ENCODE results near the gene HSPA14. TPM values are rescaled to one million over a fixed set of nuclear protein-coding genes. Genes with fewer than 3 reads are reported as not detected.
"Not testable (repeated sequence)": the region's sequence is repeated elsewhere in the genome, so short reads cannot be mapped to it uniquely, and the experiment has no call there.

The HSPA14 gene
- total RNA-seq, 1 donor from 2014 or later, result 9.7 TPM

DNA sequence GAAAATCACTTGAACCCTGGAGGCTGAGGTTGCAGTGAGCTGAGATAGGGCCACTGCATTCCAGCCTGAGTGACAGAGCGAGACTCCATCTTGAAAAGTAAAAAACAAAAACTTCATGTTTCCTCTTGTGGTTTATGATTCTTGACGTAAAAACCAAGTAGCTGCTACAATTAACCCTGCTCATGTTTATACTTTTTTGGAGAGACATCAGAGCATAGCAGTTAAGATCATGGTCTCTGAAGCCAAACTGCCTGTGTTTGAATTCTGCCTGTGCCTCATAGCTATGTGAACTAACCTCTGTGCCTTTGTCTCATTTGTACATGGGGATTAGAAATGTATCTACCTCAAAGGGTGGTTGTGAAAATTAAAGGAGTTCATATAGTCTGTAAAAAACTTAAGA is 67.8 kb downstream of the HSPA14 start:
- H3K27me3 ChIP-seq (ENCODE audit: control insufficient read depth, insufficient read depth, low read length), result no peaks in the 10 kb centered on the region
- TF ChIP-seq, protein P1, sequence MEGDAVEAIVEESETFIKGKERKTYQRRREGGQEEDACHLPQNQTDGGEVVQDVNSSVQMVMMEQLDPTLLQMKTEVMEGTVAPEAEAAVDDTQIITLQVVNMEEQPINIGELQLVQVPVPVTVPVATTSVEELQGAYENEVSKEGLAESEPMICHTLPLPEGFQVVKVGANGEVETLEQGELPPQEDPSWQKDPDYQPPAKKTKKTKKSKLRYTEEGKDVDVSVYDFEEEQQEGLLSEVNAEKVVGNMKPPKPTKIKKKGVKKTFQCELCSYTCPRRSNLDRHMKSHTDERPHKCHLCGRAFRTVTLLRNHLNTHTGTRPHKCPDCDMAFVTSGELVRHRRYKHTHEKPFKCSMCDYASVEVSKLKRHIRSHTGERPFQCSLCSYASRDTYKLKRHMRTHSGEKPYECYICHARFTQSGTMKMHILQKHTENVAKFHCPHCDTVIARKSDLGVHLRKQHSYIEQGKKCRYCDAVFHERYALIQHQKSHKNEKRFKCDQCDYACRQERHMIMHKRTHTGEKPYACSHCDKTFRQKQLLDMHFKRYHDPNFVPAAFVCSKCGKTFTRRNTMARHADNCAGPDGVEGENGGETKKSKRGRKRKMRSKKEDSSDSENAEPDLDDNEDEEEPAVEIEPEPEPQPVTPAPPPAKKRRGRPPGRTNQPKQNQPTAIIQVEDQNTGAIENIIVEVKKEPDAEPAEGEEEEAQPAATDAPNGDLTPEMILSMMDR (IDR thresholded peaks at IDR 0.05; ENCODE audit: insufficient read depth, low read length, poor library complexity, severe bottlenecking), result no peak
- no peak for DNase-seq (ENCODE audit: low read depth)
- H3K36me3 ChIP-seq (ENCODE audit: control insufficient read depth, insufficient read depth, low read length), result no peaks in the 10 kb centered on the region
- H3K4me3 ChIP-seq (ENCODE audit: low read depth, low read length), result no peak overlapping the region

DNA sequence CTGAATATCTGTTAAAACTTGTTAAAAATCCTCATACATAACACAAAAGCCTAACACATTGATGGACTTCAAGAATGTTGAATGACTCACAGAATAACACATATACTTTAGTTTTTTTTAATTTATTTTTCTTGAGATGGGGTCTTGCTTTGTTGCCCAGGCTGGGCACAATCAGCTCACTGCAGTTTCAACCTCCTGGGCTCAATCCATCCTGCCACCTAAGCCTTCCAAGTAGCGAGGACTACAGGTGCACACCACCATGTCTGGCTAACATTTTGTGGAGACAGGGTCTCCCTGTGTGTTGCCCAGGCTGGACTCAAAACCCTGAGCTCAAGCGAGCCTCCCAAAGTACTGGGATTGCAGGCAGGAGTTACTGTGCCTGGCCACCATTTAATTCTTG is 68.7 kb downstream of the HSPA14 start:
- peaks cover 1% of the 10 kb centered on the region for H3K36me3 ChIP-seq (ENCODE audit: control insufficient read depth, insufficient read depth, low read length)
- no peak for DNase-seq (ENCODE audit: low read depth)
- TF ChIP-seq, protein P1 (IDR thresholded peaks at IDR 0.05; ENCODE audit: insufficient read depth, low read length, poor library complexity, severe bottlenecking), result no peak
- H3K27me3 ChIP-seq (ENCODE audit: control insufficient read depth, insufficient read depth, low read length), result no peaks in the 10 kb centered on the region
- H3K4me3 ChIP-seq (ENCODE audit: low read depth, low read length), result no peak overlapping the region

DNA sequence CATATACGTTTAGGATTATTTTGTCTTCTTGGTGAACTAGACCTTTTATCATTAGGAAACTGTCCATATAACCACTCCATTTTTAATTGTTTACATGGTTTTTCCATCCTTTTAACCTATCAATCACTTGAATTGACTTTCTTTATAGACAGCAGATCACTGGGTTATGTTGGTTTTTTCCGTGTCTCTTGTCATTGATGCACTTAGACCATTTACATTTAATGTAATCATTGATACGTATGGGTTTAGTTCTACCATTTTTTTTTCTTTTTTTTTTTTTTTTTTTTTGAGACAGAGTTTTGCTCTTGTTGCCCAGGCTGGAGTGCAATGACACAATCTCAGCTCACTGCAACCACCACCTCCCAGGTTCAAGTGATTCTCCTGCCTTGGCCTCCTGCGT is 69.5 kb downstream of the HSPA14 start:
- H3K36me3 ChIP-seq (ENCODE audit: control insufficient read depth, insufficient read depth, low read length); DNase-seq (ENCODE audit: low read depth); H3K27me3 ChIP-seq (ENCODE audit: control insufficient read depth, insufficient read depth, low read length); H3K4me3 ChIP-seq (ENCODE audit: low read depth, low read length): not testable (repeated sequence)

DNA sequence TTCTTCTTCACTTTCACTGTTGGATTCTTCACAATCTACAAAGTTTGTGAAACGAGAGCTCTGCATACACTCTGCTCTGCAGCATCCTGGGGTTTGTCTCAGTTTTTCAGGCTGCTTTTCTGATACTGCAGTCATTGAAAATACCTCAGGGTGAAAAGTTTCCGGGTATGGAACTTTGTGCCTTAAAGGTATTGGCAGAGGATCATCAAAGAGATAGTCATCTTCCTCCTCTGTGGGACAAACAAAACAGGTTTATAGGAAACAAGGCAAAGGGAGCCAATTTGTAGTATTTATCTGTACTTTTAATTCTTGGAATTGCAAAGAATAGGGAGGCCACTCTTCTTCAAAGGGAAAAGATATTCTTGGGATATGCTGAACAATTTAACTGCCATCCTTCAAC is 71.0 kb downstream of the HSPA14 start:
- no peak for DNase-seq (ENCODE audit: low read depth)
- Histone ChIP-seq H3K36me3 (ENCODE audit: control insufficient read depth, insufficient read depth, low read length) (peaks cover 1% of the 10 kb centered on the region), H3K4me3 (ENCODE audit: low read depth, low read length) (no peak overlapping the region), H3K27me3 (ENCODE audit: control insufficient read depth, insufficient read depth, low read length) (no peaks in the 10 kb centered on the region)
- TF ChIP-seq, protein P1 (IDR thresholded peaks at IDR 0.05; ENCODE audit: insufficient read depth, low read length, poor library complexity, severe bottlenecking), result no peak

DNA sequence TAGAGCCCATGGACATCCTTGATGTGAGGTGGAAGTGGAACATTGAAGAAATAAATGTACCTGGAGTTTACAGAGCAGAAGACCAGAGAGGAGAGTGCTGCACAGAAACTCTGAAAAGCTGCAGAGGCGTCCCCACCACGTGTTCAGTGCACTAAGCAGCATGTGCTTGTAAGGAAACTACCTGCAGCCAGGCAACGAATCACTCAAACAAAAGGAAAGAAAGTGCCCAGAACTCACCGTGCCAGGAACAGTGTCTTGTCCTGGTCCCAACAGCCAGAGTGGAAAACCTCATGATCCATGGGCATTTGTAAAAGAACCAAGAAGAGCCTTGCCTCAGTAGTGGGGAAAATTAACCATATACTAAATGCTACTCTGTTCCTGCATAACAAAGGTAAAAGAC is 72.8 kb downstream of the HSPA14 start:
- no peak for DNase-seq (ENCODE audit: low read depth)
- H3K27me3 ChIP-seq (ENCODE audit: control insufficient read depth, insufficient read depth, low read length), result no peaks in the 10 kb centered on the region
- H3K36me3 ChIP-seq (ENCODE audit: control insufficient read depth, insufficient read depth, low read length), result peaks cover 1% of the 10 kb centered on the region
- H3K4me3 ChIP-seq (ENCODE audit: low read depth, low read length), result no peak overlapping the region
- TF ChIP-seq, protein P1 (IDR thresholded peaks at IDR 0.05; ENCODE audit: insufficient read depth, low read length, poor library complexity, severe bottlenecking), result no peak

DNA sequence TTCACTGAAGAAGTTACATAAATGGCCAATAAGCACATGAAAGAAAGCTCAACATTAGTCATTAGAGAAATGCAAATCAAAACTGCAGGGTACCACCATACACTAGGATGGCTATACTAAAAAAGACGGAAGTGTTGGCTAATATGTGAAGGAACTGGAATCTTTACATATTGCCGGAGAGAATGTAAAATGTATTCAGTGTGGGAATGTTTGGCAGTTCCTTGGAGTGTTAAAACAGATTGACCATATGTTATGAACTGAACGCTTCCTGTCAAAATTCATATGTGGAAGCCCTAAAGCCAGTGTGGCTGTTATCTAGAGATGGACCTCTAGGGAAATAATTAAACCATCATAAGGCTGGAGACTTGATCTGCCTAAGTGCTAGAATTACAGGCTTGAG is 73.7 kb downstream of the HSPA14 start:
- TF ChIP-seq, protein P1 (IDR thresholded peaks at IDR 0.05; ENCODE audit: insufficient read depth, low read length, poor library complexity, severe bottlenecking), result no peak
- DNase-seq (ENCODE audit: low read depth), result no peak
- H3K27me3 ChIP-seq (ENCODE audit: control insufficient read depth, insufficient read depth, low read length), result no peaks in the 10 kb centered on the region
- no peak overlapping the region for H3K4me3 ChIP-seq (ENCODE audit: low read depth, low read length)
- H3K36me3 ChIP-seq (ENCODE audit: control insufficient read depth, insufficient read depth, low read length), result peaks cover 1% of the 10 kb centered on the region
